ENCODE results near the gene GDF15.

Gene GDF15

DNA sequence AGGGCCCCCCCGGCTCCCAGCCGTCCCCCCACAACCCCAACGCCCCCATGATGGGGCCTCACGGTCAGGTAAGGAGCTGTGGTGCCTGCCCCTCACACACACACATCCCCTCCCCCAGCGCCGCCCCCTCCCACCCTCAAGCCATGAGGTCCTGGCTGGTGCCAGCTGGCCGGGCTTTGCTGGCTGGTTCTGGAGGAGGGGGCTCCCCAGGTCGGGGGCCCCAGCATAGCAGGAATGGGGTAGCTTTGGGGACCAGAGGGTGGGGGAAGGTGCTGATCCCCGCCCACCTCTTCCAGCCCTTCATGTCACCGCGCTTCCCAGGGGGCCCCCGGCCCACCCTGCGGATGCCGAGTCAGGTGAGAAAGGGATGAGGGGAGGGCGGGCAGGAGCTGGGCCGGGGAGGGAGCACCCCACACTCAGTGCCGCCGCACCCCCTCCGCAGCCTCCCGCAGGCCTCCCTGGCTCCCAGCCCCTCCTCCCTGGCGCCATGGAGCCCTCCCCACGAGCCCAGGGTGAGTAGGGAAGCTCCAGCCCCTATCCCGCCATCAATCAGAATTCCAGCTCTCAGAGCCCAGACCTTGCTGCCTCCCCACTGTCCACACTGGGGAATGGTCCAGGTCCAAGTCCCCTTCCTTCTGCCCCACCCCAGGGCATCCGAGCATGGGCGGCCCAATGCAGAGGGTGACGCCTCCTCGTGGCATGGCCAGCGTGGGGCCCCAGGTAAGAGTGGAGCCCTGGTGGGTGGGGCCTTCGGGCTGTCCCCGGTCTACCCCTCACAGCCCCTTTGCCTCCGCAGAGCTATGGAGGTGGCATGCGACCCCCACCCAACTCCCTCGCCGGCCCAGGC lies 45.6 kb downstream of the GDF15 start:
- no peak for DNase-seq (ENCODE audit: low read depth)

DNA sequence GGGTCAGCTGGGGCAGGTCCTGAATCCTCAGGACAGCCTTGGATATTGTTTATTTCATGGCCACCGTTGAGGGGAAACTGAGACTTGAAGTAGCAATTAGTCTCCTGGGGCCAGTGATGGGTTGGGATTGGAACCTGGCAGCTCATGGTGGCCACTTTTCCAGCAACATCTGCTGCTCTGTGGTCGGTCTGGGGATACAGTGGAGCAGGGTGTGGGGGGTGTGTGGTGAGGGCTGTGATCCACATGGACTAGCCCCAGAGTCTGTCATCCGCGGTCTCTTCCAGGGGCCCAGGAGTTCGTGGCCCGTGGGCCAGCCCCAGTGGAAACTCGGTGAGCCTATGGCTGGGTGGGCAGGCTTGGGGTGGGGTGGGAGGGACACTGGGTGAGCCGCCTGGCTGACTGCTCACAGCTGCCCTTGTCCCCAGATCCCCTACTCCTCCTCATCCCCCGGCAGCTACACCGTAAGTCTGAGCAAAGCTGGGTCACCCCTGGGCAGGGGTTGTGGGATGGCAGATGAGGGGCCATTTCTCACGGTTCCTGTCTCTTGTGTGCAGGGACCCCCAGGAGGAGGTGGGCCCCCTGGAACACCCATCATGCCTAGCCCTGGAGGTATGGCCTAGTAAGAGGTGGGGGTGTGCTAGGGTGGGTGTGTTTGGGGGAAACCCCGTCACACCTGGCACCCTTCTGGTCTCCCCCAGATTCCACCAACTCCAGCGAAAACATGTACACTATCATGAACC lies 46.5 kb downstream of the GDF15 start:
- no peak for DNase-seq (ENCODE audit: low read depth)

DNA sequence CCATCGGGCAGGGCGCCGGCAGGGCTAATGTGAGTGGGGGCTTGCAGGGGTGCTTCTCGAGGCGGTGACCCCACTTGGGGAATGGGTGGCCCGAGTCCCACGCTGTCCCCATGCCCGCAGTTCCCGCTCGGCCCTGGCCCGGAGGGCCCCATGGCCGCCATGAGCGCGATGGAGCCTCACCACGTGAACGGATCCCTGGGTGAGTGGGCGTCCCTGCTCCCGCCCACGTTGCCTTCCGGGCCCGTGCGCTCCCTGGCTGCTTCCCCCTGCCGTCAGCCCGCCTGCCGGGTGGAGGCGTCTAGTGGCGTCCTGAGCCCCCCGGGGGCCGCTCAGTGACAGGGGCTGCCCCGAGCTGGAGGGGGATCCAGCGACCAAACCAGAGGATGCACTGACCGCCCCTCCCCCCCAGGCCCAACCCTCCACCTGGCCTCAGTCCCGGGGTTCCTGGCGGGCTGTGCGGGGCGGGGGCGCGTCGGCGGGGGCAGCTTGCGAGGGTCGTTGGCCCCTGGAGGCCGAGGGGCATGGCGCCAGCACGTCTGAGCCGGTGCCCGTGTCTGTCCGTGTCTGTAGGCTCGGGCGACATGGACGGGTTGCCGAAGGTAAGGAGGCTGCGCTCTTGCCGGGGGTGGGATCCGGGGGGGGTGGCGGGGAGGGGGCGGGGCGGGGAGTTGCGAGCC lies 47.2 kb downstream of the GDF15 start:
- DNase-seq (ENCODE audit: low read depth) = no peak

DNA sequence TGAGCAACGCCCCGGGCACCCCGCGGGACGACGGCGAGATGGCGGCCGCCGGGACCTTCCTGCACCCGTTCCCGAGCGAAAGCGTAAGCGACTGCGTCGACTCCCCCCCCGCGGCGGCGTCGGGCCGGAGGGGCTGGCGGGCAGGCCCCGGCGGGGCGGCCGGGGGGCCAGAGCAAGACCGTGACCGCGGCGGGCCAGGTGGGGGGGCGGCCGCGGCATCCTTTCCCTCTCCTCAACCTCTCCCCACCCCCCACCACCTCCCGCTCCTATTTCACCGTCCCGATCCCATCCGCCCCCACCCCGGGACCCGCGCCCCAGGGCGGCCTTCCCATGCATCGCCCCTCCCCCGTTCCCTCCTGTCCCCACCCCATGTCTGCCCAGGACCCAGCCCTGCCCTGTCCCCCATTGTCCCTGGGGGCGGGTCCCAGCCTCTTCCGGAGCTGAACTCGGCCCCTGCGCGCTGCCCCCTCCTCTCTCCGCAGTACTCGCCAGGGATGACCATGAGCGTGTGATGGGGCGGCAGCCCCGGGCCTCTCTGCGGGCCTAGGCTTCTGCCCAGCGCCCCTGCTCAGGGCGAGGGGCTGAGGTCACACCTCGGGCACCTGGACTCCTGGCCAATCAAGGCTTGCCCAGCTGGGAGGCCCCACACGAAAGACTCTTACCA lies 47.9 kb downstream of the GDF15 start:
- no peak for DNase-seq (ENCODE audit: low read depth)

DNA sequence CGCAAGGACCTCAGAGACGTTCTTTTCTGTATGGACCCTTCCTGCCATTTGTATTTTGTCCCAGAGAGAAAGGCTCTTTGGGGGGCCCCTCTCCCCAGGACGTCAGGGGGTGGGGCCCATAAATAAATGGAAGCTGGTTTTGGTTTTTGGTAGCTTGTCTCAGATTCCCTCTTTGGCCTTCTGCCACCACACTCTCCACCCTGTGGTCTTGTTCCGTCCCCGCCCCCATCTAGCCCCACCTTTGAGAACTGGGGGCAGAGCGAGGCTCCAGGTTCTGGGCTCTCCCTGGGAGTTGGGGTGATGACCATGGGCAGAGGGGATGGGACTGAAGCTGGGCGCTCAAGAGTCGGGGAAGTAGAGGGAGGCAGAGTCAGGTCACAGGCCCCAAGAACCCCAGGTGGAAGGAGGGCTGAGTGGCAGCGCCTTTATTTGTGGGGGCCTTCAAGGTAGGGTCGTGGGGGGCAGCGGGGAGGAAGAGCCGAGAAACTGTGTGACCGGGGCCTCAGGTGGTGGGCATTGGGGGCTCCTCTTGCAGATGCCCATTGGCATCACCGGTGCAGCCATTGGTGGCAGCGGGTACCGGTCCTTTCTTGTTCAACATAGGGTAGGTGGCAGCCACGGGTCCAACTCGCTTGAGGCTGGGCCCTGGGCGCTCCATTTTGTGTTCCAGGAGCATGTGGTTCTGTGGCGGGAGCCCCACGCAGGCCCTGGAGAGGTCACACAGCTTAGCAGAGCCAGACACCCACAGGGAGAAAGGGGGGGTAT lies 48.6 kb downstream of the GDF15 start:
- no peak for DNase-seq (ENCODE audit: low read depth)

DNA sequence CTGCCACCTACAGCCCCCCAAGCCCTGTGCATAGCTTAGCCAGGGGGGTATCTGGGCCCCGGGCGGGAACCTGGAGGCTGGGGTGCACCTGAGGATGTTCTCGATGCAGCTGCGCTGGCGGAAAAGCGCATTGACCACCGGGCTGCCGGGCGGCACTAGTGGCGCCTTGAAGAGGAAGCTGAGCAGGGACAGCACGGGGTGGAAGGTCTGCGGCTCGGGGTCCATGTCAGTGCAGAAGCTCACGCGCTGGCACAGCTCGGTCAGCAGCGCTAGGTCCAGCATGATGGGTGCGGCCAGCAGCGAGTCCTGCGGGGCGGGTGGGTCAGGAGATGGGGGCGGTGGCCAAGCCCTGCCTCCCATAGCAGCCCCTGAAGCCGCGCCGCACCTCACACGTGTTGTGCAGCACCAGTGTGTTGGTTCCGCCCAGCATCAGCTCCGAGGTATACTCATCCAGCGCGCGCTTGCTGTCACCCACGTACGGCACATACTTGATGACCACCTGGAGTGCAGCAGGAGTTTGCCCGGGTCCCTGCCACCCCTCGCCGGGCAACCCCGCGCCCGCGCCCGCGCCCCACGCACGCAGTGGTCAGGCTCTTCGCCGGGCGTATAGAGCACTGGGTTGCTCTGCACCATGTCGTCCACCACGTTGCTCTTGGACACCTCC lies 49.4 kb downstream of the GDF15 start:
- DNase-seq (ENCODE audit: low read depth) = no peak

DNA sequence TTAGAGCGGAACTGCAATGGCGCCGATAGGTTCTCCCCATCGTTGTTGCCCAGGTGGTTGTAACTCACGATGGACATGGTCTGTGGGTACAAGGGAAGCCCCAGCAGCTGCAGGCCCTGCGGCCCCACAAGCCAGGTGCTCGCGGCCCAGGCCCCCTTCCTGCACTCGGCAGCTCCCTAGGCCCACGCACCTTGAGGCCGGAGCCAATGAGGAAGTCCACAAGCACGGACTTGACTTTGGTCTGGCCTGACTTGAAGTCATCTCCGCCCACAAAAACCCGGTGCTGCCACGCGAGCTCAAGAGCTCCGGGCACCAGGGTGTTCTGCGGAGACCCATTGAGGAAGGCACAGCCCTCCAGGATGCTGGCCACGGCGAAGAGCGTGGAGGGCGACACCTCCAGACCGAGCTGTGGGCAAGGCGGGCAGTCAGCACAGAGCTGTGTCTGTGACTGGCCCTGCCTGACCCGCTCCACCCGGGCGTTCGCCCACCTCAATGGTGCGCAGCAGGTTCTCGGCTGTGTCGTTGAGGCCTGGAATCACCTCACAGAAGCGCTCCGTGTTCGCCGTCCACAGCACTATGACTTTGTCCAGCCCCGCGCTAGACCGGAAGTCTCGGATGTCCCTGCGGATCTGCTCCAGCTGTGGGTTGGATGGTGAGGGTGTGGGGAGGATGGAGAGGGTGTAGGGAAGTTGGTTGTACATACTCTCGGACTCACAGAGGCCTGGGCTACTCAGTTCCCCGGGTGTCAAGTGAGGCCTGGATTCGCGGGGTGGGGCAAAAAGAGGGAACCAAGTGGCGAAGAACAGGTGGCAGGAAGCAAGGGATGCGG lies 50.1 kb downstream of the GDF15 start:
- DNase-seq (ENCODE audit: low read depth) = no peak

DNA sequence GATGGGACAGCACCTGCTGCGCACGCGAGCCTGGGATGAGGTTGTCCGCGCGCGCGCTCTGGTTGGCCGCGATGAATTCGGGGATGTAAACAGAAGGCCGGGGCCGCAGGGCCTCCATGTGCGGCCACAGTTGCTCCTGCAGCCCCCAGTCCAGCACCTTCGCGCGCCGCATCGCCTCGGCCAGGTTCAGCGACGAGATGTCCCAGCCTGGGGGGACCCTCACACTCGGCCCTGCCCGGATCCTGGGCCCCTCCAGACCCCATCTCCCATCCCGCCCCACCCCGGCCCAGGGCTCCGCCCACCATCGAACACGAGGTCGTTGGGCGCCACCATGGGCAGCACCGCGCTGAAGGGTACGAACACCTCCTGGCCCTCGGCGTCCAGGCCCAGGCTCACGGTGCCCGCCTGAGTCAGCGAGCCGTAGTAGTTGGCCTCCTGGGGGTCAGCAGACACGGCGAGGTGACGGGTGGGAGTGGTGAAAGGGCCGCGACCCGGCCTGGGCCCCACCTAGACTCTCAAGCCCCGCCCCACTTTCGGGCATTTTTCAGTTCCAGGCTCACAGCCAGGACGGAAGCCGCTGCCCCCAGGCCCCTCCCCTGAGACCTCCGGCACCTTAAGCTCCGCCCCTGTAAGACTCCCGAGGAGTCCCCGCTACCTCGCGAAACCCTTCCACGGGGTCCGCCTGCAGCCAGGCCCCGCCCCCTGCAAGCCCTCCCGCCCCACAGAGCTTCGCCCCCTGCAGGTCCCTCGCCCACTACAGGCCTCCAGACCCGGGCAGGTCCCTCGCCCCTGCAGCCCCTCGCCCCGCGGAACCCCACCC lies 50.9 kb downstream of the GDF15 start:
- no peak for DNase-seq (ENCODE audit: low read depth)

DNA sequence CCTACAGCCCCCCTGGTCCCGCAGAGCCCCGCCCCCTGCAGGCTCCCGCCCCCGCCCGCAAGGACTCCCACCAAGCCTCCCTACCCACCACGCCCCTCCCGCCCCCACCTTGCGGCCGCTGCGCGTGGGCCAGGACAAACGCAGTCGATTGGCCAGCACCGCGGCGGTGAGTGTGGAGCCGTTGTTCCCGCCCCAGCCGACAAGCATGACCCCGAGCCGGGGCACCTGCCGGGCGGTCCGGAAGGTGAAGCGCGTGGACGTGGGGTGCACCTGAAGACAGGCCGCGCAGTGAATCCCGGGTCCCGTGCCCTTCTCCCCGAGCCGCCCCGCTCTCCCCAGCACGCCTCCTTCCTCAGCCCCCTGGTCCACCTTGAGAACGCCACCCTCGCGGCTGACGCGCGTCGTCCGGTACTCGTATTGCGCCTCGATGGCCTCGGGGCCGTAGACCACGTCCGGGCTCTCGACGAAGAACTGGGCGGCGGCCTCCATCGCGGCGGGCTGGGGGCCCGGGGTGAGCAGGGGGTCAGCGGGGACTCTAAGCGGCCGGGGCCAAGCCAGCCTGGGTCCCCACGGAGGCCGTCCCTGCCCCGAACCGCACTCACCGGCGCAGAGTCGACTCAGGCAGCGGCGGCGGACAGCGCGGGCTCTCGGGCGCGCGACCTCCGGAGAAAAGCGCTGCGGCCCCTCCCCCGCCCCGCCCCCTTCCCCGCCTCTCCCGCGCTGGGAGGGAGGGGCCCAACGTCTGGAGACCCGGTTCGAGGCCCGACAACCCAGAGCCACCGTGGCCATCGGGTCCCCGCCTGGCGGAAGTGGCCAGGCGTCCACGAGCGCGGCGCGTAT lies 51.8 kb downstream of the GDF15 start, which contains the start of gene ISYNA1:
ISYNA1 (minus strand) TSS at position 643 of the 840 bp plus-strand sequence; CDS start at position 489, 154 bp downstream.
- DNase-seq (ENCODE audit: low read depth) = no peak

DNA sequence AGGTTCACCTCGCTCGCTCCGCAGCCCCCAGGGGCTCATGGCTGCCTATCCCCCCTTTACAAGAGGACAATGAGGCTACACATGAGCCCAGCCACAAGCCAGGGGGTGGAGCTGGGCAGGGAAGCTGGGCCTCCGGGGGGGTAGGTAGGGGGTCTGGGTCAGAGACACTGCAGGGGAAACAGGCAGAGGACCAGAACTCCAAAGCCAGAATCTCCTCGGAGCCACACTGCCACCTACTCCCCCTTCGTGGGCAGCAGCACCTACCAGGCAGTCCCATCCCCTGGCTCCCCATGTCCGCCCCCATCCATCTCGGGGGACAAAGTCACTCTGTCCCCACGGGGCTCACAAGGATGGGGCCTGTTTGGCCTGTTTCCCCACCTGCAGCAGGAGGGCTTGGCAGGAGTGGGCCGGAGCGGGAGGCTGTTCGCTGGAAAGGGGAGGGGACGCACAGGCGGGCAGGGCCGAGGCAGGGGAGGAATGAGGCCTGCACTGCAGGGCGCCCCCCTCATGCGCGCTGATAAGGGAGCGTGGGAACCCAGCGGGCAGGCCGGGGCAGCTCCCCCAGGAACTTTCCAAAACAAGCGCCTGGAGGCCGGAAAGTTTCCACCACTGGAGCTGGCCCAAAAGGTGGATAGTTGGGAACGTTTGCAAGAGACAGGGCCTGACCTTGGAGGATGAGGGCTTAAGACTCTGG lies 52.5 kb downstream of the GDF15 start:
- DNase-seq (ENCODE audit: low read depth) = no peak
